ENCODE data around the gene HNRNPAB.

GRCh38 chr5:178210073-178210535, 5.8 kb downstream of the HNRNPAB start:
- TF ChIP-seq EZH2 (IDR thresholded peaks at IDR 0.05; ENCODE audit: insufficient read depth, low read length): no peak
- no peak for TF ChIP-seq CTCF (IDR thresholded peaks at IDR 0.05; ENCODE audit: insufficient read depth, low read depth, low read length)
